ENCODE results near the gene DCDC2B. TPM values are rescaled to one million over a fixed set of nuclear protein-coding genes. Genes with fewer than 3 reads are reported as not detected.

DCDC2B gene
- polyA plus RNA-seq, 2 donors = 0.06 TPM; not detected in 1

GRCh38 chr1:32239790-32240139 lies 30.9 kb downstream of the DCDC2B start:
- peak overlapping the region; percentile 56 to 60 for H3K4me3 ChIP-seq (ENCODE audit: low read depth in 1 of 2, low read length in 2 of 2)
- H3K36me3 ChIP-seq (ENCODE audit: control insufficient read depth in 2 of 2, insufficient read depth in 2 of 2, low read length in 1 of 2) = no peaks in the 10 kb centered on the region
- H3K27me3 ChIP-seq (ENCODE audit: control insufficient read depth in 1 of 2, insufficient read depth in 2 of 2, low read length in 2 of 2) = no peaks in the 10 kb centered on the region
- H3K27ac ChIP-seq (ENCODE audit: low read depth in 2 of 2, low read length in 1 of 2) = peak overlapping the region in 1 of 2 donors; percentile 66
- WGBS, 2 donors = 48 to 51% methylated on average over 20 of the region's 20 CpGs
- H3K9me3 ChIP-seq (ENCODE audit: control insufficient read depth in 2 of 2, insufficient read depth in 1 of 2, low read depth in 1 of 2, low read length in 1 of 2) = no peaks in the 10 kb centered on the region
- H3K4me1 ChIP-seq (ENCODE audit: control insufficient read depth in 2 of 2, insufficient read depth in 2 of 2, low read length in 1 of 2) = peaks cover 6 to 9% of the 10 kb centered on the region in 2 donors

GRCh38 chr1:32240140-32240951 lies 31.5 kb downstream of the DCDC2B start:
- no peaks in the 10 kb centered on the region for H3K27me3 ChIP-seq (ENCODE audit: control insufficient read depth in 1 of 2, insufficient read depth in 2 of 2, low read length in 2 of 2)
- 1 to 2% methylated on average over 56 to 62 of the region's 62 CpGs for WGBS, 2 donors
- H3K9me3 ChIP-seq (ENCODE audit: control insufficient read depth in 2 of 2, insufficient read depth in 1 of 2, low read depth in 1 of 2, low read length in 1 of 2) = no peaks in the 10 kb centered on the region
- H3K27ac ChIP-seq (ENCODE audit: low read depth in 2 of 2, low read length in 1 of 2) = peak overlapping the region; percentile 35 to 66
- H3K36me3 ChIP-seq (ENCODE audit: control insufficient read depth in 2 of 2, insufficient read depth in 2 of 2, low read length in 1 of 2) = no peaks in the 10 kb centered on the region
- peaks cover 6 to 9% of the 10 kb centered on the region in 2 donors for H3K4me1 ChIP-seq (ENCODE audit: control insufficient read depth in 2 of 2, insufficient read depth in 2 of 2, low read length in 1 of 2)
- peak overlapping the region; percentile 56 to 60 for H3K4me3 ChIP-seq (ENCODE audit: low read depth in 1 of 2, low read length in 2 of 2)

- Histone ChIP-seq H3K36me3 (ENCODE audit: control insufficient read depth in 2 of 2, insufficient read depth in 2 of 2, low read length in 1 of 2) (no peaks in the 10 kb centered on the region), H3K9me3 (ENCODE audit: control insufficient read depth in 2 of 2, insufficient read depth in 1 of 2, low read depth in 1 of 2, low read length in 1 of 2) (no peaks in the 10 kb centered on the region), H3K27me3 (ENCODE audit: control insufficient read depth in 1 of 2, insufficient read depth in 2 of 2, low read length in 2 of 2) (no peaks in the 10 kb centered on the region), H3K4me3 (ENCODE audit: low read depth in 1 of 2, low read length in 2 of 2) (peak overlapping the region; percentile 56 to 60), H3K27ac (ENCODE audit: low read depth in 2 of 2, low read length in 1 of 2) (peak overlapping the region; percentile 35 to 66), H3K4me1 (ENCODE audit: control insufficient read depth in 2 of 2, insufficient read depth in 2 of 2, low read length in 1 of 2) (peaks cover 4 to 9% of the 10 kb centered on the region in 2 donors)
- 1 to 2% methylated on average over 54 to 55 of the region's 55 CpGs for WGBS, 2 donors
Measured at GRCh38 chr1:32241001-32241763, 32.3 kb downstream of the DCDC2B start.

- Histone ChIP-seq H3K4me3 (ENCODE audit: low read depth in 1 of 2, low read length in 2 of 2) (no peak overlapping the region), H3K9me3 (ENCODE audit: control insufficient read depth in 2 of 2, insufficient read depth in 1 of 2, low read depth in 1 of 2, low read length in 1 of 2) (no peaks in the 10 kb centered on the region), H3K4me1 (ENCODE audit: control insufficient read depth in 2 of 2, insufficient read depth in 2 of 2, low read length in 1 of 2) (peaks cover 4 to 9% of the 10 kb centered on the region in 2 donors), H3K27ac (ENCODE audit: low read depth in 2 of 2, low read length in 1 of 2) (peak overlapping the region in 1 of 2 donors; percentile 9), H3K36me3 (ENCODE audit: control insufficient read depth in 2 of 2, insufficient read depth in 2 of 2, low read length in 1 of 2) (no peaks in the 10 kb centered on the region), H3K27me3 (ENCODE audit: control insufficient read depth in 1 of 2, insufficient read depth in 2 of 2, low read length in 2 of 2) (no peaks in the 10 kb centered on the region)
- WGBS, 2 donors = 39 to 40% methylated on average over 7 of the region's 7 CpGs
Measured at GRCh38 chr1:32242341-32242851, 33.5 kb downstream of the DCDC2B start.

GRCh38 chr1:32246888-32247273 lies 38.0 kb downstream of the DCDC2B start, which contains the start of gene FAM167B:
TSS of gene FAM167B (plus strand) at chr1:32247222. CDS start at chr1:32247422, 200 bp downstream.
- H3K4me3 ChIP-seq (ENCODE audit: low read depth in 1 of 2, low read length in 2 of 2) = no peak within 1 kb of the TSS
- no peaks in the 10 kb centered on the region for H3K36me3 ChIP-seq (ENCODE audit: control insufficient read depth in 2 of 2, insufficient read depth in 2 of 2, low read length in 1 of 2)
- H3K4me1 ChIP-seq (ENCODE audit: control insufficient read depth in 2 of 2, insufficient read depth in 2 of 2, low read length in 1 of 2) = peaks cover 0 to 5% of the 10 kb centered on the region in 2 donors
- H3K9me3 ChIP-seq (ENCODE audit: control insufficient read depth in 2 of 2, insufficient read depth in 1 of 2, low read depth in 1 of 2, low read length in 1 of 2) = peaks cover 0 to 3% of the 10 kb centered on the region in 2 donors
- 40 to 72% methylated on average over 3 of the region's 3 CpGs for WGBS, 2 donors
- H3K27me3 ChIP-seq (ENCODE audit: control insufficient read depth in 1 of 2, insufficient read depth in 2 of 2, low read length in 2 of 2) = no peaks in the 10 kb centered on the region
- peak within 1 kb of the TSS; percentile 47 to 51 for H3K27ac ChIP-seq (ENCODE audit: low read depth in 2 of 2, low read length in 1 of 2)

GRCh38 chr1:32247452-32247851 lies 38.6 kb downstream of the DCDC2B start:
- H3K27ac ChIP-seq (ENCODE audit: low read depth in 2 of 2, low read length in 1 of 2) = peak overlapping the region; percentile 0 to 47
- no peaks in the 10 kb centered on the region for H3K36me3 ChIP-seq (ENCODE audit: control insufficient read depth in 2 of 2, insufficient read depth in 2 of 2, low read length in 1 of 2)
- H3K9me3 ChIP-seq (ENCODE audit: control insufficient read depth in 2 of 2, insufficient read depth in 1 of 2, low read depth in 1 of 2, low read length in 1 of 2) = peaks cover 0 to 3% of the 10 kb centered on the region in 2 donors
- peaks cover 0 to 5% of the 10 kb centered on the region in 2 donors for H3K4me1 ChIP-seq (ENCODE audit: control insufficient read depth in 2 of 2, insufficient read depth in 2 of 2, low read length in 1 of 2)
- no peak overlapping the region for H3K4me3 ChIP-seq (ENCODE audit: low read depth in 1 of 2, low read length in 2 of 2)
- no peaks in the 10 kb centered on the region for H3K27me3 ChIP-seq (ENCODE audit: control insufficient read depth in 1 of 2, insufficient read depth in 2 of 2, low read length in 2 of 2)
- 77 to 81% methylated on average over 12 of the region's 12 CpGs for WGBS, 2 donors

- Histone ChIP-seq H3K9me3 (ENCODE audit: control insufficient read depth in 2 of 2, insufficient read depth in 1 of 2, low read depth in 1 of 2, low read length in 1 of 2) (peaks cover 0 to 3% of the 10 kb centered on the region in 2 donors), H3K4me3 (ENCODE audit: low read depth in 1 of 2, low read length in 2 of 2) (peak overlapping the region in 1 of 2 donors; percentile 3), H3K36me3 (ENCODE audit: control insufficient read depth in 2 of 2, insufficient read depth in 2 of 2, low read length in 1 of 2) (no peaks in the 10 kb centered on the region), H3K4me1 (ENCODE audit: control insufficient read depth in 2 of 2, insufficient read depth in 2 of 2, low read length in 1 of 2) (peaks cover 0 to 5% of the 10 kb centered on the region in 2 donors), H3K27ac (ENCODE audit: low read depth in 2 of 2, low read length in 1 of 2) (peak overlapping the region; percentile 47 to 51), H3K27me3 (ENCODE audit: control insufficient read depth in 1 of 2, insufficient read depth in 2 of 2, low read length in 2 of 2) (no peaks in the 10 kb centered on the region)
- WGBS, 2 donors = 7 to 12% methylated on average over 25 to 31 of the region's 31 CpGs
Measured at GRCh38 chr1:32247983-32248889, 39.3 kb downstream of the DCDC2B start.

GRCh38 chr1:32249831-32250525 lies 41.1 kb downstream of the DCDC2B start:
- Histone ChIP-seq H3K4me3 (ENCODE audit: low read depth in 1 of 2, low read length in 2 of 2) (no peak overlapping the region), H3K9me3 (ENCODE audit: control insufficient read depth in 2 of 2, insufficient read depth in 1 of 2, low read depth in 1 of 2, low read length in 1 of 2) (peaks cover 0 to 3% of the 10 kb centered on the region in 2 donors), H3K27me3 (ENCODE audit: control insufficient read depth in 1 of 2, insufficient read depth in 2 of 2, low read length in 2 of 2) (no peaks in the 10 kb centered on the region), H3K36me3 (ENCODE audit: control insufficient read depth in 2 of 2, insufficient read depth in 2 of 2, low read length in 1 of 2) (no peaks in the 10 kb centered on the region), H3K27ac (ENCODE audit: low read depth in 2 of 2, low read length in 1 of 2) (peak overlapping the region; percentile 43 to 69), H3K4me1 (ENCODE audit: control insufficient read depth in 2 of 2, insufficient read depth in 2 of 2, low read length in 1 of 2) (peaks cover 0 to 5% of the 10 kb centered on the region in 2 donors)
- WGBS, 2 donors = 58 to 65% methylated on average over 9 of the region's 9 CpGs
